A549 (cell line): ENCODE results near the gene AMIGO1. TPM values are rescaled to one million over a fixed set of nuclear protein-coding genes. Genes with fewer than 3 reads are reported as not detected.
A peak's percentile ranks its signal among the peaks of the same experiment; 100 is the strongest.

Source experiments
- ATAC-seq, 2 experiments: fragments of 200-7000 bp in 1 of 2; fragments of >200 bp in 1 of 2; cut with Nextera tagmentation in 1 of 2; cut with Tn5 transposase in 1 of 2; 3 replicates each; pipeline versions ENCODE4 v1.8.0 to v1.9.1; 2018 to 2020; ENCODE audit warnings: mild to moderate bottlenecking in 1 of 2, moderate library complexity in 1 of 2
- CTCF ChIA-PET: fragments of 300-600 bp; sonication (Branson Sonifier 250); formaldehyde crosslinking; extraction: SDS; loops from one replicate; lab custom pipeline; 2021; ENCODE audit warnings: antibody characterized with exemption, inconsistent platforms; lab: Yijun Ruan, JAX
- POLR2A ChIA-PET: fragments of 350-600 bp; formaldehyde crosslinking; extraction: SDS; loops from one replicate; lab custom pipeline; 2021; ENCODE audit warnings: antibody characterized with exemption, inconsistent platforms; lab: Yijun Ruan, JAX
- DNase-seq, 2 experiments: peaks; one replicate each; pipeline versions ENCODE4 v3.0.0 to v3.0.0-alpha.2; 2011 to 2016; ENCODE audit warnings: low read depth in 1 of 2, low spot score in 1 of 2
- FAIRE-seq: peaks from 2 replicates; lab custom pipeline; 2011; peaks lifted over from hg19 to GRCh38; lab: Jason Lieb, UNC
- H3K27ac ChIP-seq, 2 experiments: fragments of >200 bp; sonication (Bioruptor Twin); formaldehyde crosslinking; 3 replicates each; pipeline ENCODE4 v1.5.1; 2016 to 2017
- H3K4me1 ChIP-seq: fragments of >200 bp; sonication (Bioruptor Twin); formaldehyde crosslinking; 3 replicates; pipeline ENCODE4 v1.6.1; 2016
- H3K4me2 ChIP-seq: fragments of >200 bp; sonication (Bioruptor Twin); formaldehyde crosslinking; 3 replicates; pipeline ENCODE4 v1.6.1; 2016
- H3K4me3 ChIP-seq: fragments of >200 bp; sonication (Bioruptor Twin); formaldehyde crosslinking; 3 replicates; pipeline ENCODE4 v1.5.1; 2016
- H3K9me3 ChIP-seq: fragments of >200 bp; sonication (Bioruptor Twin); formaldehyde crosslinking; 3 replicates; pipeline ENCODE4 v1.6.1; 2016
- BHLHE40 ChIP-seq: IDR thresholded peaks from 2 replicates; pipeline ENCODE4 v1.6.1; 2012; ENCODE audit warnings: low read depth, low read length, inconsistent platforms
- CBX2 ChIP-seq: fragments of 200-600 bp; sonication (generic); IDR thresholded peaks from 2 replicates; pipeline ENCODE4 v1.6.1; 2016; ENCODE audit warnings: low read depth, mild to moderate bottlenecking, borderline replicate concordance
- CEBPB ChIP-seq, 2 experiments: fragments of >200 bp in 1 of 2; sonication (Bioruptor Twin) in 1 of 2; formaldehyde crosslinking in 1 of 2; IDR thresholded peaks; 2 replicates each; pipeline ENCODE4 v1.6.1; 2012 to 2016
- EP300 ChIP-seq, 2 experiments: fragments of >200 bp; sonication (Bioruptor Twin); formaldehyde crosslinking; IDR thresholded peaks; 2 replicates in 1 of 2; 3 replicates in 1 of 2; pipeline ENCODE4 v1.6.1; 2016 to 2017
- FOSB ChIP-seq: fragments of 250-450 bp; sonication (Bioruptor Pico); IDR thresholded peaks from 2 replicates; pipeline ENCODE4 v1.5.0; 2020; ENCODE audit warnings: mild to moderate bottlenecking, moderate library complexity
- FOSL2 ChIP-seq, 2 experiments: fragments of 450-650 bp in 1 of 2; fragments of >200 bp in 1 of 2; sonication (Bioruptor Twin) in 1 of 2; formaldehyde crosslinking; IDR thresholded peaks; 2 replicates each; pipeline versions ENCODE4 v1.5.0 to v1.6.1; 2016 to 2020; ENCODE audit warnings: mild to moderate bottlenecking in 1 of 2, moderate library complexity in 1 of 2
- FOXS1 ChIP-seq: fragments of 250-450 bp; sonication (Bioruptor Pico); IDR thresholded peaks from 2 replicates; pipeline ENCODE4 v1.5.0; 2020; ENCODE audit warnings: mild to moderate bottlenecking, moderate library complexity
- GATA3 ChIP-seq: IDR thresholded peaks from 2 replicates; pipeline ENCODE4 v1.6.1; 2012; ENCODE audit warnings: borderline replicate concordance
- HOXB13 ChIP-seq: fragments of 250-450 bp; sonication (Bioruptor Pico); IDR thresholded peaks from 2 replicates; pipeline ENCODE4 v1.5.0; 2020; ENCODE audit warnings: low read depth, mild to moderate bottlenecking, moderate library complexity
- HOXB5 ChIP-seq: fragments of 250-450 bp; sonication (Bioruptor Pico); IDR thresholded peaks from 2 replicates; pipeline ENCODE4 v1.5.0; 2020; ENCODE audit warnings: mild to moderate bottlenecking, moderate library complexity
- MAFK ChIP-seq: fragments of 450-650 bp; IDR thresholded peaks from 2 replicates; pipeline ENCODE4 v1.6.1; 2014; ENCODE audit not compliant: partially characterized antibody
- MAZ ChIP-seq: fragments of 150-350 bp; IDR thresholded peaks from 2 replicates; pipeline ENCODE4 v1.6.1; 2014; ENCODE audit warnings: antibody characterized with exemption, low read depth, low read length, borderline replicate concordance
- MYC ChIP-seq: IDR thresholded peaks from 2 replicates; pipeline ENCODE4 v1.6.1; 2012; ENCODE audit warnings: mild to moderate bottlenecking, inconsistent platforms, low read length, improper control_type of control experiment, borderline replicate concordance
- PHF8 ChIP-seq: fragments of 200-600 bp; sonication (generic); IDR thresholded peaks from 2 replicates; pipeline ENCODE4 v1.6.1; 2016; ENCODE audit warnings: low read depth, mild to moderate bottlenecking, antibody characterized with exemption, moderate library complexity, borderline replicate concordance
- POLR2A ChIP-seq: IDR thresholded peaks from 2 replicates; pipeline ENCODE4 v1.6.1; 2012; ENCODE audit warnings: mild to moderate bottlenecking, low read length
- POLR2AphosphoS2 ChIP-seq: conservative IDR thresholded peaks from 2 replicates; pipeline ENCODE4 v1.6.1; 2012; ENCODE audit warnings: low read length, improper control_type of control experiment, inconsistent platforms
- RAD21 ChIP-seq, 2 experiments: fragments of >200 bp in 1 of 2; sonication (Bioruptor Twin) in 1 of 2; formaldehyde crosslinking in 1 of 2; IDR thresholded peaks in 1 of 2; conservative IDR thresholded peaks in 1 of 2; 2 replicates in 1 of 2; 3 replicates in 1 of 2; pipeline ENCODE4 v1.6.1; 2012 to 2018; ENCODE audit warnings: inconsistent platforms in 1 of 2
- RFX5 ChIP-seq: fragments of 450-650 bp; IDR thresholded peaks from 2 replicates; pipeline ENCODE4 v1.7.1; 2014; ENCODE audit warnings: antibody characterized with exemption, mild to moderate bottlenecking, moderate library complexity
- SMC3 ChIP-seq: fragments of >200 bp; sonication (Bioruptor Twin); formaldehyde crosslinking; IDR thresholded peaks from 3 replicates; pipeline ENCODE4 v1.6.1; 2018; ENCODE audit warnings: inconsistent platforms
- TP53 ChIP-seq: fragments of 250-450 bp; sonication (Bioruptor Pico); IDR thresholded peaks from 2 replicates; pipeline ENCODE4 v1.5.0; 2021; ENCODE audit warnings: mild to moderate bottlenecking, moderate library complexity
- ZFP36 ChIP-seq: fragments of 450-650 bp; IDR thresholded peaks from 2 replicates; pipeline ENCODE4 v1.6.1; 2014; ENCODE audit warnings: borderline replicate concordance; ENCODE audit not compliant: partially characterized antibody
- ZNF302 ChIP-seq: fragments of 250-450 bp; sonication (Bioruptor Pico); IDR thresholded peaks from 2 replicates; pipeline ENCODE4 v1.9.0; 2021; ENCODE audit warnings: inconsistent platforms, mild to moderate bottlenecking, moderate library complexity
- WGBS: methylation state at CpG from one replicate; pipeline ENCODE4 v1.1.6; 2017; ENCODE audit errors: missing lambda C conversion rate; 5-methylcytosine and 5-hydroxymethylcytosine counted together
- polyA plus RNA-seq, 4 experiments: library from polyadenylated mRNA; depleted of rRNA in 3 of 4; stranded (reverse); fragments of >200 nt; fragmentation: RNase III in 1 of 4; extraction: RNeasy Plus Mini Kit Qiagen cat#74134 plus additional on column Dnase treatment in 1 of 4; gene quantifications; 2 replicates in 3 of 4; 3 replicates in 1 of 4; pipeline ENCODE4 v1.2.3, GENCODE V29; 2011 to 2017
- TF ChIP-seq, protein P1 (sequence below): fragments of 250-450 bp; sonication (Bioruptor Pico); IDR thresholded peaks from 2 replicates; pipeline ENCODE4 v1.5.0; 2020; ENCODE audit warnings: low read depth, mild to moderate bottlenecking, moderate library complexity
- TF ChIP-seq, protein P2 (sequence below): fragments of >200 bp; sonication (Bioruptor Twin); formaldehyde crosslinking; IDR thresholded peaks from 2 replicates; pipeline ENCODE4 v1.6.1; 2016
- TF ChIP-seq, protein P3 (sequence below): IDR thresholded peaks from 2 replicates; pipeline ENCODE4 v1.6.1; 2012
- TF ChIP-seq, protein P4 (sequence below): IDR thresholded peaks from 2 replicates; pipeline ENCODE4 v1.6.1; 2012
- TF ChIP-seq, protein P5 (sequence below): fragments of 450-650 bp; IDR thresholded peaks from 2 replicates; pipeline ENCODE4 v1.6.1; 2014; ENCODE audit warnings: antibody characterized with exemption
- TF ChIP-seq, protein P6 (sequence below): IDR thresholded peaks from 2 replicates; pipeline ENCODE4 v1.6.1; 2012; ENCODE audit warnings: low read depth, borderline replicate concordance
- TF ChIP-seq, protein P7 (sequence below): fragments of 200-600 bp; sonication (generic); IDR thresholded peaks from 2 replicates; pipeline ENCODE4 v1.6.1; 2016; ENCODE audit warnings: antibody characterized with exemption, mild to moderate bottlenecking, moderate library complexity

AMIGO1 gene
- polyA plus RNA-seq, 2 of the 4 experiments (the other 2 are of a cell fraction), result 0.43 to 1.2 TPM

DNA sequence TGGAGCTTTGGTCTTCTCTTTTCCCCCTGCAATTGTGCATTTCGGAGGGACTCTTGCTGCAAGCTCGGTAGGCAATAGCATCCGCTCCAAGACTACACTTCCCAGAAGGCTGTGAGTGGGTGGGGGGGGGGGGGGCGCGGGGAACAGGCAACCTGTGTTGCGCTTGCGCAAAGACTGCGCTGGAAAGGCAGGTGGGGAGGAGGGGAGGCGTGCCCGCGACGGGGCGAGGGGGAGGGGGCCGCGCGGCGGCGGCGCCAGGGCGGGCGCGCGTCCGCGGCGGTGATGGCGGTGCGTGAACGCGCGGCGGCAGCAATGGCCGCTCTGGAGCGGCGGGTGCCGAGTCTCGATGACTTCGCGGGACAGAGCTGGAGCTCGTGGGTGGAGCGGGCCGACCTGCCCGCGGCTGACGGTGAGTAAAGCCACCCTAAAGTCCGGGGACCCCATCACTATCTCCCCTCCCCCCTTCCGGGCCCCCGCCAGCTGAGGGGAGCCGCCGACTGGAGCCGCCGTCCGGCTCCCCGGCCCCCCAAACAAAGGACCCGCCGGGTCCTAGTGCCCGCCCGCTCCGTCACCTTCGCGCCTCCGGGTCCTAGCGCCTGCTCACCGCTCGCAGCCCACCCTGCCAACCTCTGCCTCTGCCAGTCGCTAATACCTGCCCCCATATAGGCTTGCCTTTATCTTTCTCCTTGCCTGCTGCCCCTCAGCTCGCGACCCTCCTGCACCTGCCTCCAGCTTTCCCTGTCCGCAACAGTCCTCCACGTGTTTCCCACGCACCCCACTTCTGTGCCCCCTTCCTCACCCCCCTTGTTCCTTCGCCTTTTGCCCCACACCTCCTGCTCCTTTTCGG lies 25.6 kb downstream of the AMIGO1 start, which contains the start of gene ATXN7L2:
Gene ATXN7L2, plus strand, starts transcription at position 234 of the 847 bp plus-strand sequence. Its CDS starts 49 bp downstream, at position 283.
- WGBS, result 2% methylated on average over 21 of the region's 73 CpGs
- POLR2A ChIA-PET, result interaction anchor here (0.6 to 2.2 kb wide), 6 partner anchors 10 to 608 kb away, joined by 3 to 9 read pairs (median 4); partner anchors contain the start of gene CYB561D1
- Histone ChIP-seq H3K4me2 (peak within 1 kb of the TSS; percentile 91), H3K27ac (peak within 1 kb of the TSS; percentile 96 to 99), H3K9me3 (no peaks in the 10 kb centered on the region), H3K4me1 (peaks cover 6% of the 10 kb centered on the region; the same call in 2 of the 3 replicates), H3K4me3 (peak within 1 kb of the TSS; percentile 60)
- CTCF ChIA-PET, result interaction anchor here (0.8 to 23.6 kb wide), 6 partner anchors 8 to 48 kb away, joined by 3 to 749 read pairs (median 16); partner anchors contain the start of genes CYB561D1 and GPR61
- FAIRE-seq (no peak), DNase-seq (peak; percentile 85 to 92), ATAC-seq (peak; percentile 80 to 82)
- no peak for TF ChIP-seq FOSB (CRISPR knock-in tag)
- TF ChIP-seq POLR2AphosphoS2, result no peak
- TF ChIP-seq, protein P1, sequence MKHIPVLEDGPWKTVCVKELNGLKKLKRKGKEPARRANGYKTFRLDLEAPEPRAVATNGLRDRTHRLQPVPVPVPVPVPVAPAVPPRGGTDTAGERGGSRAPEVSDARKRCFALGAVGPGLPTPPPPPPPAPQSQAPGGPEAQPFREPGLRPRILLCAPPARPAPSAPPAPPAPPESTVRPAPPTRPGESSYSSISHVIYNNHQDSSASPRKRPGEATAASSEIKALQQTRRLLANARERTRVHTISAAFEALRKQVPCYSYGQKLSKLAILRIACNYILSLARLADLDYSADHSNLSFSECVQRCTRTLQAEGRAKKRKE (CRISPR knock-in tag), result no peak
- TF ChIP-seq RFX5, result no peak
- peak; percentile 92 for TF ChIP-seq POLR2A
- peak; percentile 51; the same call in 1 of the 2 replicates for TF ChIP-seq PHF8
- no peak for TF ChIP-seq MAFK
- TF ChIP-seq CBX2, result no peak
- TF ChIP-seq, protein P2, sequence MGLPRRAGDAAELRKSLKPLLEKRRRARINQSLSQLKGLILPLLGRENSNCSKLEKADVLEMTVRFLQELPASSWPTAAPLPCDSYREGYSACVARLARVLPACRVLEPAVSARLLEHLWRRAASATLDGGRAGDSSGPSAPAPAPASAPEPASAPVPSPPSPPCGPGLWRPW, result no peak
- peak; percentile 42 for TF ChIP-seq ZFP36
- no peak for TF ChIP-seq MAZ
- TF ChIP-seq, protein P3, sequence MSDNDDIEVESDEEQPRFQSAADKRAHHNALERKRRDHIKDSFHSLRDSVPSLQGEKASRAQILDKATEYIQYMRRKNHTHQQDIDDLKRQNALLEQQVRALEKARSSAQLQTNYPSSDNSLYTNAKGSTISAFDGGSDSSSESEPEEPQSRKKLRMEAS, result peak; percentile 87
- no peak for TF ChIP-seq TP53 (CRISPR knock-in tag)
- no peak for TF ChIP-seq GATA3
- no peak for TF ChIP-seq HOXB13
- no peak for TF ChIP-seq BHLHE40
- TF ChIP-seq, protein P4, sequence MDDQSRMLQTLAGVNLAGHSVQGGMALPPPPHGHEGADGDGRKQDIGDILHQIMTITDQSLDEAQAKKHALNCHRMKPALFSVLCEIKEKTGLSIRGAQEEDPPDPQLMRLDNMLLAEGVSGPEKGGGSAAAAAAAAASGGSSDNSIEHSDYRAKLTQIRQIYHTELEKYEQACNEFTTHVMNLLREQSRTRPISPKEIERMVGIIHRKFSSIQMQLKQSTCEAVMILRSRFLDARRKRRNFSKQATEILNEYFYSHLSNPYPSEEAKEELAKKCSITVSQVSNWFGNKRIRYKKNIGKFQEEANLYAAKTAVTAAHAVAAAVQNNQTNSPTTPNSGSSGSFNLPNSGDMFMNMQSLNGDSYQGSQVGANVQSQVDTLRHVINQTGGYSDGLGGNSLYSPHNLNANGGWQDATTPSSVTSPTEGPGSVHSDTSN, result peak; percentile 78; the same call in 1 of the 2 replicates
- TF ChIP-seq CEBPB (IDR thresholded peaks at IDR 0.05), result no peak
- TF ChIP-seq ZNF302 (CRISPR knock-in tag), result no peak
- TF ChIP-seq EP300 (IDR thresholded peaks at IDR 0.05), result no peak
- TF ChIP-seq, protein P5, sequence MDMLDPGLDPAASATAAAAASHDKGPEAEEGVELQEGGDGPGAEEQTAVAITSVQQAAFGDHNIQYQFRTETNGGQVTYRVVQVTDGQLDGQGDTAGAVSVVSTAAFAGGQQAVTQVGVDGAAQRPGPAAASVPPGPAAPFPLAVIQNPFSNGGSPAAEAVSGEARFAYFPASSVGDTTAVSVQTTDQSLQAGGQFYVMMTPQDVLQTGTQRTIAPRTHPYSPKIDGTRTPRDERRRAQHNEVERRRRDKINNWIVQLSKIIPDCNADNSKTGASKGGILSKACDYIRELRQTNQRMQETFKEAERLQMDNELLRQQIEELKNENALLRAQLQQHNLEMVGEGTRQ, result no peak
- TF ChIP-seq, protein P6, sequence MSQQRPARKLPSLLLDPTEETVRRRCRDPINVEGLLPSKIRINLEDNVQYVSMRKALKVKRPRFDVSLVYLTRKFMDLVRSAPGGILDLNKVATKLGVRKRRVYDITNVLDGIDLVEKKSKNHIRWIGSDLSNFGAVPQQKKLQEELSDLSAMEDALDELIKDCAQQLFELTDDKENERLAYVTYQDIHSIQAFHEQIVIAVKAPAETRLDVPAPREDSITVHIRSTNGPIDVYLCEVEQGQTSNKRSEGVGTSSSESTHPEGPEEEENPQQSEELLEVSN, result peak; percentile 48; the same call in 1 of the 2 replicates
- no peak for TF ChIP-seq HOXB5
- TF ChIP-seq MYC, result no peak; the same call in 1 of the 2 replicates
- no peak for TF ChIP-seq RAD21 (conservative IDR thresholded peaks at IDR 0.05 in 1 of 2, IDR thresholded peaks at IDR 0.05 in 1 of 2)
- TF ChIP-seq FOXS1 (CRISPR knock-in tag), result no peak
- TF ChIP-seq FOSL2 (IDR thresholded peaks at IDR 0.05), result no peak
- TF ChIP-seq FOSL2 (CRISPR knock-in tag; IDR thresholded peaks at IDR 0.05), result peak; percentile 17; the same call in 1 of the 2 replicates
- TF ChIP-seq, protein P7, sequence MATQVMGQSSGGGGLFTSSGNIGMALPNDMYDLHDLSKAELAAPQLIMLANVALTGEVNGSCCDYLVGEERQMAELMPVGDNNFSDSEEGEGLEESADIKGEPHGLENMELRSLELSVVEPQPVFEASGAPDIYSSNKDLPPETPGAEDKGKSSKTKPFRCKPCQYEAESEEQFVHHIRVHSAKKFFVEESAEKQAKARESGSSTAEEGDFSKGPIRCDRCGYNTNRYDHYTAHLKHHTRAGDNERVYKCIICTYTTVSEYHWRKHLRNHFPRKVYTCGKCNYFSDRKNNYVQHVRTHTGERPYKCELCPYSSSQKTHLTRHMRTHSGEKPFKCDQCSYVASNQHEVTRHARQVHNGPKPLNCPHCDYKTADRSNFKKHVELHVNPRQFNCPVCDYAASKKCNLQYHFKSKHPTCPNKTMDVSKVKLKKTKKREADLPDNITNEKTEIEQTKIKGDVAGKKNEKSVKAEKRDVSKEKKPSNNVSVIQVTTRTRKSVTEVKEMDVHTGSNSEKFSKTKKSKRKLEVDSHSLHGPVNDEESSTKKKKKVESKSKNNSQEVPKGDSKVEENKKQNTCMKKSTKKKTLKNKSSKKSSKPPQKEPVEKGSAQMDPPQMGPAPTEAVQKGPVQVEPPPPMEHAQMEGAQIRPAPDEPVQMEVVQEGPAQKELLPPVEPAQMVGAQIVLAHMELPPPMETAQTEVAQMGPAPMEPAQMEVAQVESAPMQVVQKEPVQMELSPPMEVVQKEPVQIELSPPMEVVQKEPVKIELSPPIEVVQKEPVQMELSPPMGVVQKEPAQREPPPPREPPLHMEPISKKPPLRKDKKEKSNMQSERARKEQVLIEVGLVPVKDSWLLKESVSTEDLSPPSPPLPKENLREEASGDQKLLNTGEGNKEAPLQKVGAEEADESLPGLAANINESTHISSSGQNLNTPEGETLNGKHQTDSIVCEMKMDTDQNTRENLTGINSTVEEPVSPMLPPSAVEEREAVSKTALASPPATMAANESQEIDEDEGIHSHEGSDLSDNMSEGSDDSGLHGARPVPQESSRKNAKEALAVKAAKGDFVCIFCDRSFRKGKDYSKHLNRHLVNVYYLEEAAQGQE, result no peak
- TF ChIP-seq SMC3, result no peak
